ENCODE results near the gene ZBTB45.

The ZBTB45 gene

DNA sequence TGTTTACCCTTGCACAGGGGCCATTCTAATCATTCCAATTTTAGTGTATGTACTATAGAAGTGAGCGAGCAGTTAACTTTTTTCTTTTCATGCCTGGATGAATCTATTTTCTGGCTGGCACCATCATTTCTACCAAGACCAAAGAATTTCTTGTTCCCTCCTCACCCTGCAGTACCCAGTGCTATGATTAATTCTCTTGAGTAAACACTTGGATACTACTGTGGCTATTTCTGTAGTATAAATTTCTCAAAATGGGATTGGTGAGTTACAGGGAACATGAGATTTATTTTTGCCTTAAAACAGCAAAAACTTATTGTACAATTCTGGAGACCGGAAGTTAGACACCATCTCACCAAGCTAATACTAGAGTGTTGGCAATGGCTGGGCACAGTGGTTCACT is 35.8 kb downstream of the ZBTB45 start:
- DNase-seq (ENCODE audit: low spot score), result no peak
- TF ChIP-seq, protein P1, sequence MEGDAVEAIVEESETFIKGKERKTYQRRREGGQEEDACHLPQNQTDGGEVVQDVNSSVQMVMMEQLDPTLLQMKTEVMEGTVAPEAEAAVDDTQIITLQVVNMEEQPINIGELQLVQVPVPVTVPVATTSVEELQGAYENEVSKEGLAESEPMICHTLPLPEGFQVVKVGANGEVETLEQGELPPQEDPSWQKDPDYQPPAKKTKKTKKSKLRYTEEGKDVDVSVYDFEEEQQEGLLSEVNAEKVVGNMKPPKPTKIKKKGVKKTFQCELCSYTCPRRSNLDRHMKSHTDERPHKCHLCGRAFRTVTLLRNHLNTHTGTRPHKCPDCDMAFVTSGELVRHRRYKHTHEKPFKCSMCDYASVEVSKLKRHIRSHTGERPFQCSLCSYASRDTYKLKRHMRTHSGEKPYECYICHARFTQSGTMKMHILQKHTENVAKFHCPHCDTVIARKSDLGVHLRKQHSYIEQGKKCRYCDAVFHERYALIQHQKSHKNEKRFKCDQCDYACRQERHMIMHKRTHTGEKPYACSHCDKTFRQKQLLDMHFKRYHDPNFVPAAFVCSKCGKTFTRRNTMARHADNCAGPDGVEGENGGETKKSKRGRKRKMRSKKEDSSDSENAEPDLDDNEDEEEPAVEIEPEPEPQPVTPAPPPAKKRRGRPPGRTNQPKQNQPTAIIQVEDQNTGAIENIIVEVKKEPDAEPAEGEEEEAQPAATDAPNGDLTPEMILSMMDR (IDR thresholded peaks at IDR 0.05; ENCODE audit: extremely low read depth, missing control alignments), result no peak

DNA sequence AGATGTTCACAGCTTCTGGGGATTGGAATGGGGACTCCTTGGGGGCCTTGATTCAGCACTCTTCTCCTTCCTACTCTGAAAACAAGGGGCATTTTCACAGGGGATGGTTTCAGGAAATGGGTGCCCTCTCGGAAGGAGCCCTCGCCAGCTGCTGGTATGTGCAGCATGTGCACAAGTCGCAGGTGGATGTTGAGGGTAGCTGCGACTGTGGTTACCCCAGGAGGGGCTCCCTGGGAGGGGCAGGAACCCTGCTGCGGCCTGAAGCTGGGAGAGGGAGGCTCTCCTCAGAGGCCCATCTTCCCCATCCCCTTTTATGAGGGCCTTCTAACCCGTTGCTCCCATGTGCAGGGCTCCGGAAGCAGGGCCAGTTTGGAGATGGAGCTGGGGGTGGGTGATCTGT is 37.2 kb downstream of the ZBTB45 start:
- DNase-seq (ENCODE audit: low spot score), result no peak
- TF ChIP-seq, protein P1 (IDR thresholded peaks at IDR 0.05; ENCODE audit: extremely low read depth, missing control alignments), result no peak

DNA sequence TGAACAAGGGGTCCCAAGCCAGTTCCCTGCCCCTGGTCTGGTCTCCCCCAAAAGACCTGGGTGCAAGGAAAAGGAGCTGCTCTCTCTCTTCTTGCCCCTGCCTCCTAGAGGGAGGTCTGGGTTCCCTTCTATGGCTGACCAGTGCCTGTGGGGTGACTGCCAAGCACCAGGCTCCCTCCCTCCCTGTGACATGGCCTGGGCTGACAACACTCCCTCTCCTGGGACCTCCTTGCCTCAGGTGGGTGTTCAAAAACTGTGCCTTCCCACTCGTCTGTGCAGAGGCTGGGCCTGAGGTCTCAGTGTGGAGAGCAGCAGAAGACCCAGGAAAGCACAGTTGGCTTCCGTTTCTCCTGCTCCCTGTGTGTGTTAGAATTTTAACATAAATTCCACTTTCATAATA is 38.8 kb downstream of the ZBTB45 start:
- TF ChIP-seq, protein P1 (IDR thresholded peaks at IDR 0.05; ENCODE audit: extremely low read depth, missing control alignments), result no peak
- DNase-seq (ENCODE audit: low spot score), result no peak

DNA sequence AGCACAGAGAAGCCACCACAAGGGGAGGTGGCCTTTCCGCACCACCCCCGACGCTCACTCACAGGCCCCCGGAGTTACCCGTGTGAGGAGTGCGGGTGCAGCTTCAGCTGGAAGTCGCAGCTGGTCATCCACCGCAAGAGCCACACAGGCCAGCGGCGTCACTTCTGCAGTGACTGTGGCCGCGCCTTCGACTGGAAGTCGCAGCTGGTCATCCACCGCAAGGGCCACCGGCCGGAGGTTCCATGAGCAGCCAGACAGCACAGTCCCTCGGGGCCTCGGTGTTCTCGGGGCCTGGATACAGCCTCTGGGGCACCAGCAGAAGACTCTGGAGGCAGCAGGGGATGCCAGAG is 39.2 kb downstream of the ZBTB45 start:
- TF ChIP-seq, protein P1 (IDR thresholded peaks at IDR 0.05; ENCODE audit: extremely low read depth, missing control alignments), result no peak
- no peak for DNase-seq (ENCODE audit: low spot score)

DNA sequence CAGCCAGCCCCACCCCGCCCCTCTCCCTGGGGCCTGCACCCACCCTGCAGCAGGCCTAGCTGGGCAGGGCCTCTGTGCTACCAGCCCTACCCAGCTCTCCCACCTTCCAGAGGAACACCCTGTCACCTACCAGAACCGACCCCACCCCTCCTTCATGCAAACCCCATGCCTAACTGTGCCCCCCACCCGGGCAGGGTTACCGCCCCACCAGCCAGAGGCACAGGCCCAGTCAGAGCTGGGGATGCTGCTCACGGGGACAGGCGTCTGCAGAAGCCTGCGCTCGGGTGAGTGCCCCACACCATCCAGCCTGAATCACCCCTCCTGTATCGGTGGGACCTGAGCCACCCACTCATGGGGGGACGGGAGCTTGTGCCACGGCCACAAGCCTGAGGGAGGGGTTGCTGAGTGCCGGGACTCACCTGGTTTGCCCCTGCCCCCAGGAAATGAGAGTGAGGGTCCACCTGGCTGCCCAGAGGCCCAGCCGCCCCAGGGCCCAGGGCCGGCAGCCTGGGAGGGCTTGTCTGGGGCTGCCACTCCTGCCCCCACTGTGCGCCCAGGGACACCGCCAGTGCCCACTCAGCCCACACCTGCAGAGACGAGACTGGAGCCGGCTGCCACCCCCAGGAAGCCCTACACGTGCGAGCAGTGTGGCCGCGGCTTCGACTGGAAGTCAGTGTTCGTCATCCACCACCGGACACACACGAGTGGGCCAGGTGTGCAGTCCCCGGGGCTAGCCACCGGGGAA is 39.7 kb downstream of the ZBTB45 start:
- TF ChIP-seq, protein P1 (IDR thresholded peaks at IDR 0.05; ENCODE audit: extremely low read depth, missing control alignments), result no peak
- no peak for DNase-seq (ENCODE audit: low spot score)

DNA sequence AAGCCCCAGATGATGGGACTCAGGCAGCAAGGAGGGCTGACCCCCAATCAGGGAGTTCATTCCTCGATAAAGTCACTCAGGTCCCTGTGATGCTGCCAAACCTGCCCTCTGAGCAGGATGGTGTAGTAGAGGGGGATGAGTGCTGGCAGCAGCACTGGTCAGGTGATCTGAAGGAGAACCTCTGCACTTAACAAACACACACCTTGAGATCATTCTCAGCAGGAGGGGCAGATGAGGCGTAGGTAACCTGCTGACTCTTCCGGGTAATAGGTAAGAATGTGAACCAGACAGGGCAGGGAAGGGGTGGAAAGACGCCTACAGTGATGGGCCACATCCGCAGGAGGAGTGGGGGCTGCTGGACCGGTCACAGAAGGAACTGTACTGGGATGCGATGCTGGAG is 40.3 kb downstream of the ZBTB45 start:
- TF ChIP-seq, protein P1 (IDR thresholded peaks at IDR 0.05; ENCODE audit: extremely low read depth, missing control alignments), result no peak
- DNase-seq (ENCODE audit: low spot score), result no peak

DNA sequence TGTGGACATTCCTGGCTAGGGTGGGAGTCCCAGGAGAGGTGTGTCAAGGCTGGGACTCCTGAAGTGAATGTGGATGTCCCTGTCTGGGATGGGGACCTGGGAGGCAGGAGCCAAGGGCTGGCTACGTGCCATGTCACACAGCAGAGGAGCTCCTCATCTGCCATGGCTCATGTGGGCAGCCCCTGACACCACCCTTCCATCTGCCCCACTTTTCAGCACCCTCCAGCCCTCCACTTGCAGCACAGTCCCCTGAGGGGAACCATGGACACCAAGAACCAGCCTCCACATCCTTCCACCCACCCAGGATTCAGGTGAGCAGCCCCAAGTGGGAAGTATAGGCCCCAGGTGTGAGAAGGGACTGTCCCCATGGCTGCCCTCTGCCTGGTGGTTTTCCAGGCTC is 41.7 kb downstream of the ZBTB45 start:
- DNase-seq (ENCODE audit: low spot score), result no peak
- TF ChIP-seq, protein P1 (IDR thresholded peaks at IDR 0.05; ENCODE audit: extremely low read depth, missing control alignments), result no peak
